ENCODE measurements around the gene ZNF274.

- TF ChIP-seq POLR2A (IDR thresholded peaks at IDR 0.05) (no peak), POLR2AphosphoS5 (IDR thresholded peaks at IDR 0.05) (peak; percentile 81 to 87 (median 86)), CTCF (IDR thresholded peaks at IDR 0.05 in 8 of 11, conservative IDR thresholded peaks at IDR 0.05 in 3 of 11) (peak in 3 of 11 experiments; percentile 11 to 28 (median 28))
Observed at GRCh38 chr19:58228585-58229254, 45.9 kb downstream of the ZNF274 start, which contains the start of gene ZNF544.
